Activated T-cell treated with anti-CD3 and anti-CD28 coated beads for 24 hours (primary cell): ENCODE measurements around the gene SNAP91.
"Not testable (repeated sequence)": the region's sequence is repeated elsewhere in the genome, so short reads cannot be mapped to it uniquely, and the experiment has no call there.

Experiments
- DNase-seq: peaks from one replicate; pipeline ENCODE4 v3.0.0-alpha.2; 2020; ENCODE audit warnings: low read depth

The SNAP91 gene

GRCh38 chr6:83708970-83709747, at the start of gene SNAP91:
Gene SNAP91, minus strand, starts transcription at chr6:83709101. Its CDS starts 1,174 bp downstream, at chr6:83707927.
- DNase-seq, result no peak

GRCh38 chr6:83758533-83758932, 49.6 kb upstream of the SNAP91 start:
- no peak for DNase-seq

- DNase-seq, result no peak
These were observed 48.1 kb upstream of the SNAP91 start for GRCh38 chr6:83757021-83757420.

GRCh38 chr6:83756565-83756964, 47.7 kb upstream of the SNAP91 start:
- no peak for DNase-seq

- not testable (repeated sequence) for DNase-seq
These were observed 43.5 kb upstream of the SNAP91 start for GRCh38 chr6:83752375-83752774.

- DNase-seq, result no peak
These were observed 32.2 kb upstream of the SNAP91 start for GRCh38 chr6:83741089-83741488.

GRCh38 chr6:83735461-83735860, 26.6 kb upstream of the SNAP91 start:
- DNase-seq, result no peak

GRCh38 chr6:83729871-83730270, 21.0 kb upstream of the SNAP91 start:
- DNase-seq, result no peak

GRCh38 chr6:83722876-83723275, 14.0 kb upstream of the SNAP91 start:
- no peak for DNase-seq

GRCh38 chr6:83717809-83718208, 8.9 kb upstream of the SNAP91 start:
- no peak for DNase-seq

- DNase-seq, result no peak
These were observed 3.1 kb upstream of the SNAP91 start for GRCh38 chr6:83711958-83712357.

GRCh38 chr6:83709748-83710050, 798 bp upstream of the SNAP91 start:
- no peak for DNase-seq

GRCh38 chr6:83708546-83708969, 343 bp downstream of the SNAP91 start:
- DNase-seq, result no peak

GRCh38 chr6:83707829-83708545, 914 bp downstream of the SNAP91 start:
- no peak for DNase-seq

- no peak for DNase-seq
These were observed 6.2 kb downstream of the SNAP91 start for GRCh38 chr6:83702749-83703148.

GRCh38 chr6:83702077-83702476, 6.8 kb downstream of the SNAP91 start:
- no peak for DNase-seq

GRCh38 chr6:83696674-83697073, 12.2 kb downstream of the SNAP91 start:
- no peak for DNase-seq

- DNase-seq, result no peak
These were observed 23.4 kb downstream of the SNAP91 start for GRCh38 chr6:83685481-83685880.

- DNase-seq, result no peak
These were observed 31.1 kb downstream of the SNAP91 start for GRCh38 chr6:83677791-83678190.

- no peak for DNase-seq
These were observed 70.9 kb downstream of the SNAP91 start for GRCh38 chr6:83637953-83638352.

- no peak for DNase-seq
These were observed 72.1 kb downstream of the SNAP91 start for GRCh38 chr6:83636800-83637199.

- DNase-seq, result no peak
These were observed 75.3 kb downstream of the SNAP91 start for GRCh38 chr6:83633609-83634008.

GRCh38 chr6:83633149-83633548, 75.8 kb downstream of the SNAP91 start:
- DNase-seq, result no peak

- not testable (repeated sequence) for DNase-seq
These were observed 79.0 kb downstream of the SNAP91 start for GRCh38 chr6:83629908-83630307.
